ENCODE data around the gene PARD3.
A peak's percentile ranks its signal among the peaks of the same experiment; 100 is the strongest.

Gene PARD3

DNA sequence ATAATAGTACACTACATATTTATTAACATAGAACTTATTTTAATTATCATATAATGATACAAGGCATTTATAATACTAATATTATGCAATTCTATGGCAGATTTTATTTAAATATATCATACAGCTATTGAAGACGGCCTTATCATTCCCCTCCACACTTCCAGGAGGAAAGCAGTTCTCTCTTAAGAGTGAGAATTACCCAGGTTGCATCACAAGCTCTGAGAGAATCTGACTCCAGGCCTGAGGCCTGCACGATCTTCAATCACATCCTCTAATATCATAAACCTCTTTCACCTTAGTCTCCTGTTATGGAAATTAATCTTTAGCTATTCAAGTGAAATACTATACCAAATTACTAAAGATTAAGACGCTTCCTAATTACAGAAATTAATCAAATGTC lies 564.4 kb downstream of the PARD3 start:
- DNase-seq (ENCODE audit: low read depth), result no peak

DNA sequence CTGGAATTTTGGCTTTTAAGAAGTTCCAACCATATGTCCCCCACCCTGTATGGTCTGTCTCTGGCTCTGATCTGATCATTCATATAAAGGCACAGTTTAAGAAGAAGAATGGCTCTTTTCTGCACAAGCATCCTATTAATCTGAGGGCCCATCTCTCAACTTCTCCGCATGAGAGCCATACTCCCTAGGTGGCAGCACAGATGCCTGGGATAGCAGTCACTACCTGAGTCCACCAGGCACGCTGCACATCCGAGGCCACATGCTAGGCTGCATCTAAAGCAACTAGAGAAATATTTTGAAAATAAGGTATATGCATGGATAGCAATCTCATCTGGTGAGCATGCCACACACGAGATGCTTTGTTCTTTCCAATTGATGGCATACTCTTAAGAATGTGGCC lies 565.5 kb downstream of the PARD3 start:
- DNase-seq (ENCODE audit: low read depth), result no peak

DNA sequence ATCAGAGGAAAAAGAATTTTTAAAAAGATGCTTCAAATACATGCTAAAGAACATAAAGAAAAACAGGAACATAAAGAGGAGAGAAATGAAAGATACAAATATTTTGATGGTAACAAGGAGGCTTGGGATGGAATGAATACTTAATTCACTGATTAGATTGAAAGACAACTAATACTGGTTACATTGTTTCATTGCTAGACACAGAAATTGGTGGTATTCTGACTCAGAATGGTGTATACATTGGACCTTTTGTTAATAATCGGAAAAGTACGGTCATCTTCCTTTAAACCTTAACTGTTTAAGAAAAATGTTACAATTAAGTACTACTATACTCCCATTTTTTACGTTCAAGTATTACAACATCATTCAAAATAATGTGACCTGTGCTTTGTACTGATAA lies 567.5 kb downstream of the PARD3 start:
- no peak for DNase-seq (ENCODE audit: low read depth)

DNA sequence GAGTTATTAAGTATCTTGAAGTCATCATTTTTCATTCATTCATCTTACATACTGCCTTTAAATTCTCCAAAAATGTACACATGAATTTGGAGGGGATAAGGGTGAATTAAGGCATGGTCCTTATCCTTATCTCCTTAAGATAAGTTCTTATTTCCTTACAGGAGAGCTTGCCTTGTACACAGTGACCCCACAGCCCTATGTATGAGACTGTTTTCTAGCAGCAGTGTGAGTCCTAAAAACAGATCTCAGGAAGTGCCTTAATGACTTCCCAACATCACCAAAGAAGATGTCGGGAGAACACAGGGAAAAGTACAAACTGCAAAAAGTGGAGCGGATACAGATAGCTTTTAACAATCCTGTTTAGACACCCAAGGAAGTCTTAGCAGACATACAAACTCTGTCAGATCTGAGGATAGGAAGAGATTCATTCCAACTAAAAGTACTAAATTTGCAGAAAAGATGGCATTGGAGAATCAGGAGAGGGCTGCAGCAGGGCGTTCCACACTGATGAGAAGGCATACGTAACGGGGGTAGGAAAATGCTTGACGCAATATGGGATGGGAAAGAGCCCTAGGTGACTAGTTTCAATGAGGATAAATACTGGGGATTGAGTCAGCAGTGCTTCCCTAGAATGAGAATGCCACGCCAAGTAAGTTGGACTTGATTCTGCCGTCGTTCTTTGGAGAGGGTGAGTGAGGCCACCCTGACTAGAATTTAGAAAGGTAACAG lies 570.2 kb downstream of the PARD3 start:
- no peak for DNase-seq (ENCODE audit: low read depth)

DNA sequence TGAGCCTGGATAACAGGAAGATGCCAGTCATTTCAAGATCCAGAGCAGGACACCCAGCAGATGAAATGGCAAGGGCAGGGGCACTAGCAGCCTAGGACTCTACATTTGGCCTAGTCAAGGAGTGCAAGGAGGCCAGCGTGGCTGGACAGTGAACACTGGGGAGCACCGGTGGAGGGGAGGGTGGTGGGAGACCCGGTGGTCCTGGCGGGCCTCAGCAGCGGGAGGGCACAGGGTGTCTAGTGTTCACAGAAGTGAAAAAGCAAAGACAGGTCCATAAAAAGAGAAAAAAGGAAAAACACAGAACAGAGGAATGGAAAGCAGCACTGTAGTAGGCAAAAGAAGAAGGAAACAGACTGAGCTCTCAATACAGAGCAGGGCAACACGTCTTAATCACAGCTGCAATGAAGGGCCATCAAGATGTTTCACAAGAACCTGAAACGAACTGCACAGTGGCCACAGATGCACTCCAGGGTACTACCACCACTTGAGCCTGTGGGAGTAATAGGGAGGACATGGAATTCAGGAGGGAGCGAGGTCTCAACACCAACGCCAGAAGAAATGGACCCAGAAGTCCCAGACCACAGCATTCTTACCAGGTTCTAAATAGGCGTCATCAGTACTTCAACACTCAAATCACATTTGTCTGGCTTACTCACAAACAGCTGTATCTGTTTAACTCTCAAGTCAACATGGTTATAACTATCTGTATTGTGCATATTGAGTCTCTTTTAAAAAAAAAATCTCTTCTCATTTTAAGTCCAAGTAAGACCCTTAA lies 573.7 kb downstream of the PARD3 start:
- no peak for DNase-seq (ENCODE audit: low read depth)

DNA sequence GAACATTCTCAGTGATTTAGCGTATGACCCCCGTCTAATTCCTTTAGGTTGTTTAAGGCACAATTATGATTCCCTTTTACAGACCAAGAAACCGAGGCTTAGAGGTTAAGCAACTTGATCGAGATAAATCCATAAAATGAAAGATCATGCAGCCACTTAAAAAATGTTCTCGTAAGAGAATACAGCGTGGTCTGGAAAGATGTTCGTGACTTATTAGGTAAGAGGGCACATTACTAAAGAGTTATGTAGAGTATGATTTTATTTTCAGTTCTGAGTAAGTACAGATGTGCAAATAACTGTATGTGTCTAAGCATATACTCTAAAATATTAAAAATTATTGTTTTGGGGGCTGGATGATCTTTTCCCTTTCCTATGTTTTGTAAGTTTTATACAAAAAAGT lies 575.1 kb downstream of the PARD3 start:
- DNase-seq (ENCODE audit: low read depth), result no peak

DNA sequence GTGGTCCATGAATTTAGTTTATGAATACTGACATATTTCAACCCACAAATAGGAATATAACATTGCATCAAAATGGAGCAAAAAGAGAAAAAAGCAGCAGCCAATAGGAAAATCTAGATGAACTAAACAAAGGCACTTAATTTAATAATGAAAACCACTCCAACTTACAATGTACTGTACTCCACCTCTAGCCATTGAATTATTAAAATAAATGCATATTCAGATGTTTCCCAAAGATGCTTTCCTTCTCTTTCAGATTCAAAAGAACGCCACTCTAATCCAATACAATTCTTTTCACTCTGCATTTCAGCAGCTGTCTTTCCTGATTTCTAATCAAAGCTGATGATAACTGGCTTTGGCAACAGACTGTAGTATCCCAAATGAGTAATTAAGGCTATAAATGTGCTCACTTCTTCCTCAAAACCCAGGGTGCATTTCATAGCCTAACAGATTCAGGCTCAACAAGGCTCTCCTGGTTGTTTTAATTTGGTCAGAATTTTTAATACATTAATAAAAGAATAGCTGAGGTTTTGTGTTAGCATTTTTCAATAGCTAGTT lies 577.1 kb downstream of the PARD3 start:
- DNase-seq (ENCODE audit: low read depth), result no peak

DNA sequence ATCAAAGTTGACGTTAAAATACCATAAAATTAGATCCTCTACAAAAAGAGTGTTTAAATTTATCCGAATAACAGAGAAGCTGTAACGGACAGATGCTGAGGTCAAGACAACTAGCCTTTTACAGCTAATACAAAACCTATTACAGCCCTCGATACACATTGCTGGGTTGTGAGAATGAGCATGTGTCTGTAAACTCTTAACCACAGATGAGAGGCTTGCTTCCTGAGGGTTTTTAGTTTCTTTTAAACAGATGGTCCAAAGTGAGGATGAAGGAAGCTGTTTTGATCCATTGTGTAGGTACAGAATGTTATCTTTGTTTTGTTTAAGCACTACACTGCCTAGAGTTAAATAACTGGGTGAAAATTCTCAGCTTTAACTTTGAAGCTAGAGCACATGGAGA lies 578.2 kb downstream of the PARD3 start:
- DNase-seq (ENCODE audit: low read depth), result peak; percentile 11

DNA sequence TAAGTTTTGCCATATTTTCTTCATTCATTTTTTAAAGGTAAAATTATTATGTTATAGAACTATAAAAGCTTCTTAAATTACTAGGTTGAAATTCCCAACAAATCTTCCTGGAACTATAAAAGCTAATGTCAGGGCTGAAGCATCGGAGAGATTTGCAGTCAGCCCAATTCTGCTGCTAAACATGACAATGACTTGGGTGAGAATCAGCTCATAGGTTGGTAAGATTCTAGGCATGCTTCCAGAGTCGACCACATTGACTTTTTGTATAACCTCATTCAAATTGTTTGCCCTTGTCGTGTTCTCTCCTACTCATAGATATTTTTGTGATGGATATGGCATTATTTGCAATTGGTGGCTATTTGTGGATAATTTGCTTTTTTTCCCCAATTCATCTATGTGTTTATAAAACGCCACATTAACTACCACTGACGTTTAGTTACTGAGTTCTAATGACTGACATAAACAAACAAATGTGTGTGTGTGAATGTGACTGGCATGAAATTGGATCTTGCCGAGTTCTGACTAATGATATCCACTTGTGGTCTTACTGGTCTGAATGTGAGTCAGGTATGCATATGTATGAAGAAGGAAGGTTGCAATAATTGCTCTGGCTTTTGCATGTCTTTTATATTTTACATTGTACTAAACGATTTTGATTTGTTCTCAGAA lies 579.8 kb downstream of the PARD3 start:
- peak; percentile 36 for DNase-seq (ENCODE audit: low read depth)

DNA sequence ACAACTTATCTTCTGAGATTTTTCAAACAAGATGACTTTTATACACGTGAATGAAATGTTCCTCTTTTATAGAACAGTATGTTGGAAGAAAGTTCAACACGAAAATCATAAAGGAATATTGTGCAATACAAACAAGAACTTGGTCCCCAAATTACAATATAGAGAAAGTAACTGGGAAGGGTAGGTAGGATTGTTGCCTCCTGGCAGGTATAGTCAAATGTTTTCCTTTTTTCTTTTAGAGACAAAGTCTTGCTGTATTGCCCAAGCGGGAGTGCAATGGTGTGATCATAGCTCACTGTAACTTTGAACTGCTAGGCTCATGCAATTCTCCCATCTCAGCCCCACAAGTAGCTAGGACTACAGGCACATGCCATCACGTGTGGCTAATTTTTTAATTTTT lies 582.6 kb downstream of the PARD3 start:
- no peak for DNase-seq (ENCODE audit: low read depth)

DNA sequence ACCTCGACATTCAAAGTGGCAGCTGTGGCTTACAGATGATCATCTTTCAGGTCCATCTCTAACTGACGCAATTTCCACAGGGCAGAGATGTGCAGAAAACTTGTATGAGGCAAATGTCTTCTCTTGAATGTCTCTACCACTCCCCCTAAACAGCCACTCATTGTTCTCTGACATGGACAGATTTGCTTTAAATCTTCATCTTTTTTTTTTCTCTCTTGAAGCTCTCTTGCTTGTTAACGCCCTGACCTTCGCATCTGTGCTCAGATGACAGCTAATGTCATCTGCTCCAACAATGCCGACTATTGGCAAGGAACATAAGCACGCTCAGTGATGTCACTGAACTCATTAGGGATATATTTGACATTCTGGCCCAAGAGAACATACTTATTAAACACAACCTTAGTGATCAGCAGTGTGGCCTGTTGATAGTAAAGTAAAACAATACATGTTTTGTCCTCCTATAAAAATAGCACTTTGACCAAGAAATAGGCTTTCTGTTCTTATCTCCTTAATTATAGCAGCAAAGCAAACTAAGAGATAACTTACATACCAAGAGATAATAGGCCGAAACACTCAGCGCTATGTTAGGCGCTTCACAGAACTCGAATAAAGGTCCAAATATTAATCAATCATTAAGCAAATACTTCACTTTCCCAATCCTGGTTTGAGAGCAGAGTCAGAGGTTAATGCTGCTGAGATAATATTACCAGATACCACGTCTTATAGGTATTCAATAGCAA lies 583.5 kb downstream of the PARD3 start:
- DNase-seq (ENCODE audit: low read depth), result no peak

DNA sequence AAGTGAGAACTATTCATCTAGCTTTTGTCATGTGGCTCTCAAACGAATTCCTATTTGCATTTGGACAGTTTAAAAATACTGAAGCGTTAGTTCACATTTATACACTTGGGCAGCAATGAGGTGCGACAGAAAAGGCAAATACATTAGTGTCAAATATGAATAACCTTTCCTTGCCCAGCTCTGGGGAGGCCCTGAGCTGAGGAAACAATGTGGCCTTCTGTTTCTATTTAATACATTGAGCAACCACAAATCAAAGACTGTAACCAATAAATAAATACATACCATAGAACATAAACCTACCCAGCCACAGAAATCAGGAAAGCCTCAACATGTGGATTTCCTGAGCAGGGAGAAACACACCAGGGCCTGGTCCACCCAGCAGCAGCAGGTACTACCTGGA lies 585.2 kb downstream of the PARD3 start:
- no peak for DNase-seq (ENCODE audit: low read depth)

DNA sequence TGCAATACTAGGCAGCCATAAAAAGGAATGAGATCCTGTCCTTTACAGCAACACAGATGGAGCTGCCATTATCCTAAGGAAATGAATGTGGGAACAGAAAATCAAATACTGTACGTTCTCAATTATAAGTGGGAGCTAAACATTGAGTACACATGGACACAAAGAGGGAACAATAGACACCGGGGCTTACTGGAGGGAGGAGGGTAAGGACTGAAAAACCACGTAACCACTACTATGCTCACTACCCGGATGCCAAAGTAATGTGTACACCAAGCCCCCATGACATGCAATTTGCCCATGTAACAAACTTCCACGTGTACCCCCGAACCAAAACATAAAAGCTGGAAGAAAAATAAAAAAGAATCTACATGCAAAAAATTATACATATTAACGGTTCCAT lies 587.0 kb downstream of the PARD3 start:
- no peak for DNase-seq (ENCODE audit: low read depth)

DNA sequence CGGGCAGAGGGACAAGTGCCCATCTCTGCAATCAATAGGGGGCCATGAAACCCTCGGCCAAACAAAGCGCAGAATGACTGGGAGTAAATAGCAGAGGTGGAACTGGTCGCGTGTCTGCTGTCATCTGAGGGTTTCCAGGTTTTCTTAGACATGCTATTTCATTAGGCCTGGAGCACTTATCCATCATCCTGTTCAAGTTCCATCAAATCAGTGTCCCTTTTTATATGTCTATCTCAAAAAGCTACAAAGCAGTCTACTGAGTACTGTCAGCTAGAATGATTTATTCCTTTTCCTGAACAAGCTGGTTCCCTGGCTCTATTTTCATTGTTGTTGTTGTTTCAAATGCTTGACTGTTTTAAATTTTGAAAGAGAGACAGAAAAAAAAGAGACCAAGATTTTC lies 590.5 kb downstream of the PARD3 start:
- no peak for DNase-seq (ENCODE audit: low read depth)

DNA sequence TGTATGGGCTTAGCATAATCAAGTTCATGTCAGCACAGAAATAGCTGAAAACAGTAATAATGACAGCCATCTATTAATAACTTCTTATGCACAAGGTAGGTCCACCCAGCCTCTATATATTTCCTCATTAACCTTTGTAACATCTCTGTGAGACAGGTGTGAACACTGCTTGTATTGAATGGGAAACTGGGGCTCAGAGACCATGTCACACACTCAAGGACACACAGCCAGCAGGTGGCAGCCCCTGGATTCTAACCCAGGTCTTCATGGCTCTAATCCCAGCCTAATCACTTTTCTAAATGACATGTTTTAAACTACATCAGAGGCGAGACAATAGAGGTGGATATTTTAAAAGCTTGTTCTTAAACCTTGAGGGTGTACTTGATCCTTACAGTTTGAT lies 591.4 kb downstream of the PARD3 start:
- no peak for DNase-seq (ENCODE audit: low read depth)

DNA sequence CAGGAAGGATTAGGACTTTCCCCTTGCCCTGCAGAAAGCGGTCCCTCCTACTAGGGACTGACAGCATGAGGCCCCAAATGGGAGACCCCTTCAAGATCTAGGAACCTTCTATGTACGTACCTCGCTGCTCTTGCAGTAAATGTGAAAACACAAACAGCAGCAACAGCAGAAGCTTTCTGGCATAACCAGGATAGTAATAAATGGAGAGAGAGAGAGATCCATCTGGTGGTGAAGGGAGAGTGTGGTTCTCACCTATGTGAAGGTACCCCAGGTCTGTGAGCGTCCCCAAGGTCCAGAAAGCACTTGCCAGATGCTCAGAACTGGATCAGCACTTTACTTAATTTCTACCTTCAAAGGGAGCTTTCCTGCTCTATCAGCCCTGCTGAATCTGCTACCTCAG lies 592.7 kb downstream of the PARD3 start:
- DNase-seq (ENCODE audit: low read depth), result no peak

DNA sequence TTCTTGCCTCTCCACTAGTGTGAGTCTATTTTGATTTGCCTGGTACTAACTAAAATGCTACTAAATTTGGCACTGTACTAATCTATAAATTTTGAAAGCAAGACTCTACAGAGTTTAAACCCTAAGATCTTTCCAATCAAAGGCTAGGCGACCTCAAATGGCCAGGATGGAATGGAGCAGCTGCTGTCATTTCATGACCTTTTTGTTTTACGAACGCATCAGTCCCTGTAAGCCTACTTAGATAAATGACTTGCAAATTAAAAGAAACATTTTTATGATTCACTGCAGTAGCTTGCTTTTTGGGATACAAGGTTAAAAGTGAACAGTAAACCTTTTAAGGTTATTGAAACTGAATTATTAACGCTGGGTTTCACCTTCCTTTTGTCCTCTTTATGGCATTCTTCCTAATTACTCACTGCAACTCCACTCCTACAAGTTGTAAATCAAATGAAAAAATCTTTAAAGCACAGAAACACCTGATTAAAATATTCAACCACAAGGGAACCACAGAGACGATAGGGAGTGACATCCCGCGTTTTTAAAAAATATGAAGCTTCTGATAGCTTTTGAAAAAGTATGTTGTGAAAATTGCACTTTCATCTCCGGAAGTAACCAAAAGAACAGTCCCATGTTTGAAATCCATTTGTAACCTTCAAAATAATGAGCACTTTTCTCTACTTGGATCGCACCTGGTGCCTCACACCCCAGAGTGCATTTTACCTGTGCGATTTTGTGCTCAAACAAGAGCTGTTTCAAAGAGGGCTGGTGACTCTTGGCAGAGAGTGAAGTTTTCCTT lies 595.1 kb downstream of the PARD3 start:
- DNase-seq (ENCODE audit: low read depth), result no peak

DNA sequence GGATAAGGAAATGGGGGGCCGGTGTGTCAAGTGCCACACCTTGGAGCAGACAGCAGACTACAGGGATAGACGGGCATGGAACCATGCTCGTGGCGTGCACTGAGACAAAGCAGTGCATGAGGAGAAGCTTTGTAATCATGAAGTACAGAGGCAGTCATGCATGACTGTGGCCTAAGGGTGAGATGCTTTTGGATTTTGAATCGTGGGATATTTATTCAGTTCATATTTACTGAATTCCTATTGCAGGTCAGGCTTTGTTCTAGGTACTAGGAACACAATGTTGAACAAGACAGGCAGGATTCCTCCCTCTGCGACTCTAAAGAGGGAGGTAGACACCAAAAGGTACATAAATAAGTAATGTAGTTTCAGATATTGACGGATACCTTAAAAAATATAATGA lies 597.6 kb downstream of the PARD3 start:
- no peak for DNase-seq (ENCODE audit: low read depth)

DNA sequence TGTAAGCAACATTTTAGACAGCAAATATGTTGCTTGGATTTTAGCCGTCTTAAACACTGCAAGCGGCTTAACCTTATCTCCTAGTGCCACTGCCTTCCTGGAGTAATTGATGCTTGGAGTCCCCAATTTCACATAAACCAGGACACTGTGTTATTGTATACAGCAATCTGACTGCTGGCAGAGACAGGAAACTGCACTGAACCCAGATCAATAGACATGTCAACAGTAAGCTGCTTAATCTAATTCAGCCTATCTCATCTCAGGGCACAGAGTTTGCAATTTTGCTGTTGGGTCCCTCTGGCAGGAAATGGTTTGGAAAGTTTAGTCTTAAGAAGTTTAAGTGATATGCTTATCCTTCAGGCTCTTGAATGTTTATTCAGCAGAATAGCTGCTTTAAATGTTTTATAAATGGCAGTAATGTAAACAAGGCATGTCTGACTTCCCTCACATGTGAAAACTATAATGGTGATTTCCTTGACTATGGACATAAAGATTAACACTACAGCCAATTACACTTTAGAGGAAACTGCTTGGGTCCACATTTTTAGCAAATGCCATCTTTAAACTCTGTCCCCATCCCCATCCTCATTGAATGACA lies 598.6 kb downstream of the PARD3 start:
- no peak for DNase-seq (ENCODE audit: low read depth)

DNA sequence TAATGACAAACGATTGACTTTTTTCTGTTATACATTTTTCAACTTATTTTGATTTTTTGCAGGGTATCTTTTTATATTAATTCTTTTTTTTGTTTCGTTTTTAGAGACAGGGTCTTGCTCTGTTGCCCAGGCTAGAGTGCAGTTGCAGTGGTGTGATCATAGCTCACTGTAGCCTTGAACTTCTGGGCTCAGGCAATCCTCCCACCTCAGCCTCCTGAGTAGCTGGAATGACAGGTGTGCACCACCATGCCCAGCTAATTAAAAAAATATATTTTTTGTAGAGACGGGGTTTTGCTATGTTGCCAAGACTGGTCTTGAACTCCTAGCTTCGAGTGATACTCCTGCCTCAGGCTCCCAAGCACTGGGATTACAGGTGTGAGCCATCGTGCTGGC lies 601.3 kb downstream of the PARD3 start:
- DNase-seq (ENCODE audit: low read depth), result no peak

DNA sequence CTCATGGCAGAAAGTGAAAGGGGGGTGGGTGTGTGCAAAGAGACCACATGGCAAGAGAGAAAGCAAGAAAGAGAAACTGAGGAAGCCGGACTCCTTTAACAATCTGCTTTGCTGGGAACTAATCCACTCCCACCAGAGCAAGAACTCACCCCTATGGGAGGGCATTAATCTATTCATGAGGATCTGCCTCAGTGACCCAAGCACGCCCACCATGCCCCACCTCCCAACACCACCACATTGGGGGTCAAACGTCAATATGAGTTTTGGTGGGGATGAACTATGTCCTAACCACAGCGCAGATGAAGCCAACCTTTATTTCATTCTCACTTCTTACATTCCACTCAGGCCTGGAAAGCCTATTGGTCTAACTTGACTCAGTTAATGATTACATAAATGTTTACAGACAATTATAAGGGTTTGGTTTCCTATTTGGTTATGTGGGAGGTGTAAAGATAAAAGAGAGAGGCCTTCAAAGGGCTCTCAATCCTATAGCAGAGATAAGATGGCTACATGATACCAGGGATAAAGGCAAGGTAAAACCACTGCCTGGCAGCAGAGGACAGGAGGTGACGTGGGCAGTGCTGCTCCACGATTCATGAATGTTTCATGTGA lies 601.8 kb downstream of the PARD3 start:
- DNase-seq (ENCODE audit: low read depth), result no peak
